A673 (cell line): Measurements from ENCODE around the gene PEAK3. TPM values are rescaled to one million over a fixed set of nuclear protein-coding genes. Genes with fewer than 3 reads are reported as not detected.

Experiments
- BruUV-seq: library from RNA; stranded (reverse); fragments of 400-500 nt; replicated peaks from 2 replicates; lab custom pipeline; 2021; lab: Mats Ljungman, UMichigan
- CTCF ChIA-PET: fragments of 300-600 bp; sonication (Branson Sonifier 250); formaldehyde crosslinking; loops from one replicate; lab custom pipeline; 2022; ENCODE audit warnings: antibody characterized with exemption; lab: Charles Lee
- POLR2A ChIA-PET: fragments of 300-600 bp; sonication (Branson Sonifier 250); formaldehyde crosslinking; loops from one replicate; lab custom pipeline; 2022; ENCODE audit warnings: antibody characterized with exemption; ENCODE audit not compliant: low non-redundant PET; lab: Charles Lee
- DNase-seq: peaks from one replicate; pipeline ENCODE4 v3.0.0-alpha.2; 2015; ENCODE audit warnings: low spot score
- H3K27ac ChIP-seq: fragments of 200-600 bp; sonication (generic); 2 replicates; pipeline ENCODE4 v1.5.1; 2016; ENCODE audit warnings: mixed run types, low read depth, mild to moderate bottlenecking, mixed read lengths, antibody characterized with exemption, low read length; ENCODE audit not compliant: poor library complexity, severe bottlenecking
- H3K27me3 ChIP-seq: fragments of 200-600 bp; sonication (generic); replicated peaks from 2 replicates; pipeline ENCODE4 v1.6.1; 2017; ENCODE audit warnings: mixed run types, low read depth, mild to moderate bottlenecking, mixed read lengths, antibody characterized with exemption, low read length; ENCODE audit not compliant: insufficient read depth, poor library complexity
- H3K36me3 ChIP-seq: fragments of 200-600 bp; sonication (generic); 2 replicates; pipeline ENCODE4 v1.6.1; 2016; ENCODE audit warnings: mixed run types, mild to moderate bottlenecking, mixed read lengths, antibody characterized with exemption, low read length; ENCODE audit not compliant: insufficient read depth, poor library complexity, severe bottlenecking
- H3K4me1 ChIP-seq: fragments of 200-600 bp; sonication (generic); 2 replicates; pipeline ENCODE4 v1.6.1; 2017; ENCODE audit warnings: mixed run types, mild to moderate bottlenecking, mixed read lengths, antibody characterized with exemption, low read length; ENCODE audit not compliant: insufficient read depth, poor library complexity, severe bottlenecking
- H3K4me3 ChIP-seq: fragments of 200-600 bp; sonication (generic); 2 replicates; pipeline ENCODE4 v1.5.1; 2016; ENCODE audit warnings: low read depth, mixed run types, mild to moderate bottlenecking, mixed read lengths, low read length; ENCODE audit not compliant: poor library complexity, severe bottlenecking
- H3K9me3 ChIP-seq: fragments of 200-600 bp; sonication (generic); 2 replicates; pipeline ENCODE4 v1.6.1; 2016; ENCODE audit warnings: mixed run types, low read depth, mild to moderate bottlenecking, mixed read lengths, antibody characterized with exemption, low read length; ENCODE audit not compliant: poor library complexity, severe bottlenecking
- EZH2 ChIP-seq: fragments of 200-600 bp; sonication (generic); IDR thresholded peaks from 2 replicates; pipeline ENCODE4 v1.6.1; 2017; ENCODE audit warnings: borderline replicate concordance, low read depth, mild to moderate bottlenecking, mixed read lengths, antibody characterized with exemption, low read length; ENCODE audit not compliant: poor library complexity, severe bottlenecking
- intact Hi-C: fragments of 100-400 bp; cut with micrococcal nuclease; formaldehyde crosslinking; loops from one replicate; pipeline ENCODE4 v1.10.0; 2022; ENCODE audit not compliant: unreplicated experiment
- total RNA-seq: library from RNA; stranded (reverse); gene quantifications from 2 replicates; pipeline ENCODE4 v1.2.3, GENCODE V29; 2021
- TF ChIP-seq, protein P1 (sequence below): fragments of 300-800, 200-600 bp; sonication (generic); conservative IDR thresholded peaks from 2 replicates; pipeline ENCODE4 v1.5.1; 2017; ENCODE audit warnings: low read depth, mild to moderate bottlenecking, antibody characterized with exemption, low read length, moderate library complexity, mixed read lengths

PEAK3 gene
- total RNA-seq, 1 experiment from 2014 or later: not detected

GRCh38 chr19:2261438-2262172, 20.4 kb downstream of the PEAK3 start:
- no peak overlapping the region for H3K4me3 ChIP-seq
- ChIA-PET POLR2A (no interaction called here), CTCF (interaction anchor here (0.5 to 1.0 kb wide), 6 partner anchors 8 to 1735 kb away, joined by 3 to 5 read pairs (median 4); no protein-coding TSS in a partner anchor)
- H3K4me1 ChIP-seq: peaks cover 3% of the 10 kb centered on the region
- intact Hi-C loops: no loop called here
- no peaks in the 10 kb centered on the region for H3K27me3 ChIP-seq
- no peaks in the 10 kb centered on the region for H3K9me3 ChIP-seq
- peak; percentile 64 for DNase-seq
- no TSS peak for BruUV-seq
- no peak overlapping the region for H3K27ac ChIP-seq
- H3K36me3 ChIP-seq: no peaks in the 10 kb centered on the region
- TF ChIP-seq, protein P1, sequence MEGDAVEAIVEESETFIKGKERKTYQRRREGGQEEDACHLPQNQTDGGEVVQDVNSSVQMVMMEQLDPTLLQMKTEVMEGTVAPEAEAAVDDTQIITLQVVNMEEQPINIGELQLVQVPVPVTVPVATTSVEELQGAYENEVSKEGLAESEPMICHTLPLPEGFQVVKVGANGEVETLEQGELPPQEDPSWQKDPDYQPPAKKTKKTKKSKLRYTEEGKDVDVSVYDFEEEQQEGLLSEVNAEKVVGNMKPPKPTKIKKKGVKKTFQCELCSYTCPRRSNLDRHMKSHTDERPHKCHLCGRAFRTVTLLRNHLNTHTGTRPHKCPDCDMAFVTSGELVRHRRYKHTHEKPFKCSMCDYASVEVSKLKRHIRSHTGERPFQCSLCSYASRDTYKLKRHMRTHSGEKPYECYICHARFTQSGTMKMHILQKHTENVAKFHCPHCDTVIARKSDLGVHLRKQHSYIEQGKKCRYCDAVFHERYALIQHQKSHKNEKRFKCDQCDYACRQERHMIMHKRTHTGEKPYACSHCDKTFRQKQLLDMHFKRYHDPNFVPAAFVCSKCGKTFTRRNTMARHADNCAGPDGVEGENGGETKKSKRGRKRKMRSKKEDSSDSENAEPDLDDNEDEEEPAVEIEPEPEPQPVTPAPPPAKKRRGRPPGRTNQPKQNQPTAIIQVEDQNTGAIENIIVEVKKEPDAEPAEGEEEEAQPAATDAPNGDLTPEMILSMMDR: peak; percentile 78
- TF ChIP-seq EZH2: no peak

- Histone ChIP-seq H3K9me3 (no peaks in the 10 kb centered on the region), H3K36me3 (no peaks in the 10 kb centered on the region), H3K27ac (no peak overlapping the region), H3K4me3 (no peak overlapping the region), H3K27me3 (no peaks in the 10 kb centered on the region), H3K4me1 (no peaks in the 10 kb centered on the region)
- TF ChIP-seq, protein P1: no peak
- no peak for TF ChIP-seq EZH2
- no peak for DNase-seq
- no TSS peak for BruUV-seq
- intact Hi-C loops: no loop called here
- CTCF ChIA-PET: interaction anchor here (0.6 to 0.7 kb wide), 2 partner anchors 18 to 92 kb away, joined by 3 read pairs; no protein-coding TSS in a partner anchor
- POLR2A ChIA-PET: interaction anchor here (0.6 kb wide), 1 partner anchor 100 kb away, joined by 3 read pairs; no protein-coding TSS in a partner anchor
Measured at GRCh38 chr19:2260341-2260805, 21.6 kb downstream of the PEAK3 start.

DNA sequence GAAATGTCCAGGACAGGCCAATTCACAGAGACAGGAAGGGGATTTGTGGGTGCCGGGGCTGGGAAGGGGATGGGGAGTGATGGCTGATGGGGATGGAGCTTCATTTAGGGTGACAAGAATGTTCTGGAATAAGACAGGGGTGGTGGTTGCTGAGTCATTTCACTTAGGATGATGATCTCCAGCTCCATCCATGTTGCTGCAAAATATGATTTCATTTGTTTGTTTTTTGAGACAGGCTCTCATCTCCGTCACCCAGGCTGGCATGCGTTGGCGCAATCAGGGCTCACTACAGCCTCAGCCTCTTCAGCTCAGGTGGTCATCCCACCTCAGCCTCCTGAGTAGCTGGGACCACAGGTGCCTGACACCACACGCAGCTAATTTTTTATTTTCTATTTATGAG, 22.6 kb downstream of the PEAK3 start:
- CTCF ChIA-PET: interaction anchor here (0.6 to 0.8 kb wide), 2 partner anchors 104 to 231 kb away, joined by 3 to 5 read pairs; no protein-coding TSS in a partner anchor
- intact Hi-C loops: no loop called here
- no peaks in the 10 kb centered on the region for H3K4me1 ChIP-seq
- no peaks in the 10 kb centered on the region for H3K27me3 ChIP-seq
- no TSS peak for BruUV-seq
- TF ChIP-seq EZH2: no peak
- TF ChIP-seq, protein P1: no peak
- H3K27ac ChIP-seq: no peak overlapping the region
- no peaks in the 10 kb centered on the region for H3K36me3 ChIP-seq
- H3K4me3 ChIP-seq: no peak overlapping the region
- no peaks in the 10 kb centered on the region for H3K9me3 ChIP-seq
- POLR2A ChIA-PET: no interaction called here
- DNase-seq: no peak
